Measurements from ENCODE around the gene HSPB1. TPM values are rescaled to one million over a fixed set of nuclear protein-coding genes. Genes with fewer than 3 reads are reported as not detected.
A peak's percentile ranks its signal among the peaks of the same experiment; 100 is the strongest.
"Not testable (repeated sequence)": the region's sequence is repeated elsewhere in the genome, so short reads cannot be mapped to it uniquely, and the experiment has no call there.

HSPB1 gene
- total and polyA plus RNA-seq, 4 experiments from 2014 or later: 41.9 to 111 (median 46.4) TPM

- POLR2A ChIA-PET (ENCODE audit: partially characterized antibody): interaction anchor here (1.2 to 1.5 kb wide), 2 partner anchors 10 to 13 kb away, joined by 3 read pairs; no protein-coding TSS in a partner anchor
- Histone ChIP-seq H3K27me3 (ENCODE audit: insufficient read depth, low read length) (no peaks in the 10 kb centered on the region), H3K36me3 (ENCODE audit: insufficient read depth, low read length) (peaks cover 25% of the 10 kb centered on the region), H3K9me3 (ENCODE audit: control insufficient read depth in 1 of 2, low read length in 2 of 2) (no peaks in the 10 kb centered on the region), H3K27ac (ENCODE audit: low read depth, low read length) (no peak overlapping the region), H3K4me1 (ENCODE audit: insufficient read depth, low read length) (peaks cover 27% of the 10 kb centered on the region), H3K4me3 (ENCODE audit: low read length in 2 of 2) (no peak overlapping the region)
- DNase-seq: no peak
- intact Hi-C loops (cut with micrococcal nuclease): no loop called here
- no peak overlapping the region for H3K4me3 Mint-ChIP-seq
- no peaks in the 10 kb centered on the region for H3K27me3 Mint-ChIP-seq
- no peaks in the 10 kb centered on the region for H3K9me3 Mint-ChIP-seq
- H3K36me3 Mint-ChIP-seq: peaks cover 29 to 44% of the 10 kb centered on the region in 2 donors
- peak overlapping the region in 5 of 7 donors; percentile 22 to 68 (median 29) for H3K27ac Mint-ChIP-seq
- CTCF ChIA-PET (ENCODE audit: partially characterized antibody): interaction anchor here (1.0 to 2.3 kb wide), 5 partner anchors 9 to 27 kb away, joined by 3 to 7 read pairs (median 3); no protein-coding TSS in a partner anchor
- peaks cover 35 to 64% (median 50%) of the 10 kb centered on the region in 4 donors for H3K4me1 Mint-ChIP-seq
Observed at GRCh38 chr7:76333511-76334101, 31.1 kb downstream of the HSPB1 start.

GRCh38 chr7:76334320-76334967, 32.0 kb downstream of the HSPB1 start:
- peaks cover 16% of the 10 kb centered on the region for H3K36me3 ChIP-seq (ENCODE audit: insufficient read depth, low read length)
- no peak for DNase-seq
- peaks cover 29% of the 10 kb centered on the region for H3K4me1 ChIP-seq (ENCODE audit: insufficient read depth, low read length)
- no peak overlapping the region for H3K4me3 ChIP-seq (ENCODE audit: low read length in 2 of 2)
- no peak overlapping the region for H3K27ac ChIP-seq (ENCODE audit: low read depth, low read length)
- no peaks in the 10 kb centered on the region for H3K27me3 Mint-ChIP-seq
- H3K27me3 ChIP-seq (ENCODE audit: insufficient read depth, low read length): no peaks in the 10 kb centered on the region
- CTCF ChIA-PET (ENCODE audit: partially characterized antibody): interaction anchor here (1.0 to 2.3 kb wide), 4 partner anchors 10 to 26 kb away, joined by 3 to 7 read pairs (median 4); no protein-coding TSS in a partner anchor
- H3K4me1 Mint-ChIP-seq: peaks cover 33 to 62% (median 46%) of the 10 kb centered on the region in 4 donors
- peaks cover 22 to 36% of the 10 kb centered on the region in 2 donors for H3K36me3 Mint-ChIP-seq
- intact Hi-C loops (cut with micrococcal nuclease): no loop called here
- H3K9me3 Mint-ChIP-seq: no peaks in the 10 kb centered on the region
- H3K4me3 Mint-ChIP-seq: no peak overlapping the region
- POLR2A ChIA-PET (ENCODE audit: partially characterized antibody): interaction anchor here (1.5 kb wide), 2 partner anchors 11 to 16 kb away, joined by 3 to 4 read pairs; no protein-coding TSS in a partner anchor
- H3K27ac Mint-ChIP-seq: no peak overlapping the region
- H3K9me3 ChIP-seq (ENCODE audit: control insufficient read depth in 1 of 2, low read length in 2 of 2): no peaks in the 10 kb centered on the region

- H3K27me3 Mint-ChIP-seq; DNase-seq; H3K9me3 Mint-ChIP-seq; H3K27me3 ChIP-seq (ENCODE audit: insufficient read depth, low read length); H3K9me3 ChIP-seq (ENCODE audit: control insufficient read depth in 1 of 2, low read length in 2 of 2); H3K4me3 ChIP-seq (ENCODE audit: low read length in 2 of 2); H3K27ac ChIP-seq (ENCODE audit: low read depth, low read length); H3K4me3 Mint-ChIP-seq; intact Hi-C loops (cut with micrococcal nuclease): not testable (repeated sequence)
- peak overlapping the region in 1 of 7 donors; percentile 47 for H3K27ac Mint-ChIP-seq
- ChIA-PET POLR2A (ENCODE audit: partially characterized antibody) (interaction anchor here (1.5 kb wide), 1 partner anchor 17 kb away, joined by 4 read pairs; no protein-coding TSS in a partner anchor), CTCF (ENCODE audit: partially characterized antibody) (interaction anchor here (0.7 to 2.4 kb wide), 5 partner anchors 16 to 29 kb away, joined by 3 to 7 read pairs (median 6); no protein-coding TSS in a partner anchor)
- Histone ChIP-seq H3K36me3 (ENCODE audit: insufficient read depth, low read length) (peaks cover 14% of the 10 kb centered on the region), H3K4me1 (ENCODE audit: insufficient read depth, low read length) (peaks cover 34% of the 10 kb centered on the region)
- peaks cover 33 to 65% (median 48%) of the 10 kb centered on the region in 4 donors for H3K4me1 Mint-ChIP-seq
- peaks cover 13 to 32% of the 10 kb centered on the region in 2 donors for H3K36me3 Mint-ChIP-seq
Observed at GRCh38 chr7:76335417-76335816, 32.9 kb downstream of the HSPB1 start.

GRCh38 chr7:76336094-76336493, 33.6 kb downstream of the HSPB1 start:
- Histone ChIP-seq H3K27me3 (ENCODE audit: insufficient read depth, low read length) (no peaks in the 10 kb centered on the region), H3K4me1 (ENCODE audit: insufficient read depth, low read length) (peaks cover 39% of the 10 kb centered on the region), H3K36me3 (ENCODE audit: insufficient read depth, low read length) (peaks cover 14% of the 10 kb centered on the region), H3K4me3 (ENCODE audit: low read length in 2 of 2) (no peak overlapping the region), H3K27ac (ENCODE audit: low read depth, low read length) (no peak overlapping the region), H3K9me3 (ENCODE audit: control insufficient read depth in 1 of 2, low read length in 2 of 2) (no peaks in the 10 kb centered on the region)
- Mint-ChIP-seq H3K36me3 (peaks cover 13 to 30% of the 10 kb centered on the region in 2 donors), H3K4me3 (peak overlapping the region in 1 of 8 donors; percentile 3), H3K9me3 (no peaks in the 10 kb centered on the region), H3K4me1 (peaks cover 33 to 67% (median 48%) of the 10 kb centered on the region in 4 donors), H3K27me3 (no peaks in the 10 kb centered on the region), H3K27ac (peak overlapping the region in 6 of 7 donors; percentile 0 to 83 (median 53))
- ChIA-PET CTCF (ENCODE audit: partially characterized antibody) (interaction anchor here (1.2 to 2.4 kb wide), 3 partner anchors 17 to 24 kb away, joined by 3 to 7 read pairs (median 7); no protein-coding TSS in a partner anchor), POLR2A (ENCODE audit: partially characterized antibody) (no interaction called here)
- no peak for DNase-seq
- intact Hi-C loops (cut with micrococcal nuclease): no loop called here

GRCh38 chr7:76337147-76337546, 34.7 kb downstream of the HSPB1 start:
- Mint-ChIP-seq H3K27ac (peak overlapping the region in 4 of 7 donors; percentile 32 to 74 (median 54)), H3K36me3 (peaks cover 13 to 35% of the 10 kb centered on the region in 2 donors), H3K9me3 (no peaks in the 10 kb centered on the region), H3K27me3 (no peaks in the 10 kb centered on the region), H3K4me3 (no peak overlapping the region), H3K4me1 (peaks cover 38 to 69% (median 52%) of the 10 kb centered on the region in 4 donors)
- no peaks in the 10 kb centered on the region for H3K27me3 ChIP-seq (ENCODE audit: insufficient read depth, low read length)
- ChIA-PET POLR2A (ENCODE audit: partially characterized antibody) (no interaction called here), CTCF (ENCODE audit: partially characterized antibody) (interaction anchor here (0.7 to 2.4 kb wide), 2 partner anchors 16 to 18 kb away, joined by 3 to 7 read pairs; no protein-coding TSS in a partner anchor)
- no peak overlapping the region for H3K4me3 ChIP-seq (ENCODE audit: low read length in 2 of 2)
- peaks cover 17% of the 10 kb centered on the region for H3K36me3 ChIP-seq (ENCODE audit: insufficient read depth, low read length)
- H3K27ac ChIP-seq (ENCODE audit: low read depth, low read length): no peak overlapping the region
- intact Hi-C loops (cut with micrococcal nuclease): no loop called here
- H3K9me3 ChIP-seq (ENCODE audit: control insufficient read depth in 1 of 2, low read length in 2 of 2): no peaks in the 10 kb centered on the region
- no peak for DNase-seq
- peaks cover 48% of the 10 kb centered on the region for H3K4me1 ChIP-seq (ENCODE audit: insufficient read depth, low read length)

- Histone ChIP-seq H3K36me3 (ENCODE audit: insufficient read depth, low read length) (peaks cover 13% of the 10 kb centered on the region), H3K4me3 (ENCODE audit: low read length in 2 of 2) (no peak overlapping the region), H3K4me1 (ENCODE audit: insufficient read depth, low read length) (peaks cover 47% of the 10 kb centered on the region), H3K9me3 (ENCODE audit: control insufficient read depth in 1 of 2, low read length in 2 of 2) (no peaks in the 10 kb centered on the region), H3K27ac (ENCODE audit: low read depth, low read length) (no peak overlapping the region), H3K27me3 (ENCODE audit: insufficient read depth, low read length) (no peaks in the 10 kb centered on the region)
- POLR2A ChIA-PET (ENCODE audit: partially characterized antibody): no interaction called here
- Mint-ChIP-seq H3K4me1 (peaks cover 45 to 72% (median 54%) of the 10 kb centered on the region in 4 donors), H3K4me3 (no peak overlapping the region), H3K27ac (peak overlapping the region in 2 of 7 donors; percentile 12 to 27), H3K9me3 (no peaks in the 10 kb centered on the region), H3K36me3 (peaks cover 15 to 41% of the 10 kb centered on the region in 2 donors), H3K27me3 (no peaks in the 10 kb centered on the region)
- DNase-seq: no peak
- CTCF ChIA-PET (ENCODE audit: partially characterized antibody): interaction anchor here (0.8 kb wide), 1 partner anchor 11 kb away, joined by 3 read pairs; no protein-coding TSS in a partner anchor
- intact Hi-C loops (cut with micrococcal nuclease): no loop called here
Observed at GRCh38 chr7:76338298-76339084, 36.0 kb downstream of the HSPB1 start.

All from CD4-positive, alpha-beta memory T cell (primary cell).